MM.1S (cell line): ENCODE results near the gene NADK.
"Not testable (repeated sequence)": the region's sequence is repeated elsewhere in the genome, so short reads cannot be mapped to it uniquely, and the experiment has no call there.

ENCODE experiments used
- EZH2 ChIP-seq: fragments of 300-600 bp; sonication (generic); optimal IDR thresholded peaks from 2 replicates; pipeline ENCODE3; 2017; ENCODE audit warnings: low read depth, mild to moderate bottlenecking, antibody characterized with exemption, low read length, mixed read lengths
- TF ChIP-seq, protein P1 (sequence below): fragments of 300-600 bp; sonication (generic); IDR thresholded peaks from 2 replicates; pipeline ENCODE4 v1.5.1; 2016; ENCODE audit warnings: antibody characterized with exemption, low read length, mixed read lengths

GRCh38 chr1:1726088-1726487 lies 52.2 kb downstream of the NADK start:
- TF ChIP-seq EZH2, result not testable (repeated sequence)
- TF ChIP-seq, protein P1, sequence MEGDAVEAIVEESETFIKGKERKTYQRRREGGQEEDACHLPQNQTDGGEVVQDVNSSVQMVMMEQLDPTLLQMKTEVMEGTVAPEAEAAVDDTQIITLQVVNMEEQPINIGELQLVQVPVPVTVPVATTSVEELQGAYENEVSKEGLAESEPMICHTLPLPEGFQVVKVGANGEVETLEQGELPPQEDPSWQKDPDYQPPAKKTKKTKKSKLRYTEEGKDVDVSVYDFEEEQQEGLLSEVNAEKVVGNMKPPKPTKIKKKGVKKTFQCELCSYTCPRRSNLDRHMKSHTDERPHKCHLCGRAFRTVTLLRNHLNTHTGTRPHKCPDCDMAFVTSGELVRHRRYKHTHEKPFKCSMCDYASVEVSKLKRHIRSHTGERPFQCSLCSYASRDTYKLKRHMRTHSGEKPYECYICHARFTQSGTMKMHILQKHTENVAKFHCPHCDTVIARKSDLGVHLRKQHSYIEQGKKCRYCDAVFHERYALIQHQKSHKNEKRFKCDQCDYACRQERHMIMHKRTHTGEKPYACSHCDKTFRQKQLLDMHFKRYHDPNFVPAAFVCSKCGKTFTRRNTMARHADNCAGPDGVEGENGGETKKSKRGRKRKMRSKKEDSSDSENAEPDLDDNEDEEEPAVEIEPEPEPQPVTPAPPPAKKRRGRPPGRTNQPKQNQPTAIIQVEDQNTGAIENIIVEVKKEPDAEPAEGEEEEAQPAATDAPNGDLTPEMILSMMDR, result not testable (repeated sequence)
